A673 (cell line): ENCODE measurements around the gene C20orf173.

Experiments
- EZH2 ChIP-seq: fragments of 200-600 bp; sonication (generic); IDR thresholded peaks from 2 replicates; pipeline ENCODE4 v1.6.1; 2017; ENCODE audit warnings: borderline replicate concordance, low read depth, mild to moderate bottlenecking, mixed read lengths, antibody characterized with exemption, low read length; ENCODE audit not compliant: poor library complexity, severe bottlenecking
- TF ChIP-seq, protein P1 (sequence below): fragments of 300-800, 200-600 bp; sonication (generic); conservative IDR thresholded peaks from 2 replicates; pipeline ENCODE4 v1.5.1; 2017; ENCODE audit warnings: low read depth, mild to moderate bottlenecking, antibody characterized with exemption, low read length, moderate library complexity, mixed read lengths

DNA sequence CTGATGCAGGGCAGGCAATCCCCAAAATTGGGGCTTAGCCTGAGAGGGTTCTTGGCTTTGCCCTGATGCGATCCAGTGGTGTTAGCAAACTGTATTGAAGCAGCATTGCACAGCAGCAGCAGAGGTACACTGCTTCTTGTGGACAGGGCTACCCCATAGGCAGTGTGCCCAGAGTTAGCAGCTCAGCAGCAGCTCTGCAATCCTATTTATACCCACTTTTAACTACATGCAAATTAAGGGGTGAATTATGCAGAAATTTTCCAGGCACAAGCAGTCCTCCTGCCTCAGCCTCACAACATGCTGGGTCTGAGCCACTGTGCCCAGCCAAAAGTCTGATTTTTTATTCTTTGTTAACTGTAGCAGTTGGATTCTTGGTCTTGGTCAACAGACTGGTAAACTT is 3.8 kb downstream of the C20orf173 start:
- TF ChIP-seq, protein P1, sequence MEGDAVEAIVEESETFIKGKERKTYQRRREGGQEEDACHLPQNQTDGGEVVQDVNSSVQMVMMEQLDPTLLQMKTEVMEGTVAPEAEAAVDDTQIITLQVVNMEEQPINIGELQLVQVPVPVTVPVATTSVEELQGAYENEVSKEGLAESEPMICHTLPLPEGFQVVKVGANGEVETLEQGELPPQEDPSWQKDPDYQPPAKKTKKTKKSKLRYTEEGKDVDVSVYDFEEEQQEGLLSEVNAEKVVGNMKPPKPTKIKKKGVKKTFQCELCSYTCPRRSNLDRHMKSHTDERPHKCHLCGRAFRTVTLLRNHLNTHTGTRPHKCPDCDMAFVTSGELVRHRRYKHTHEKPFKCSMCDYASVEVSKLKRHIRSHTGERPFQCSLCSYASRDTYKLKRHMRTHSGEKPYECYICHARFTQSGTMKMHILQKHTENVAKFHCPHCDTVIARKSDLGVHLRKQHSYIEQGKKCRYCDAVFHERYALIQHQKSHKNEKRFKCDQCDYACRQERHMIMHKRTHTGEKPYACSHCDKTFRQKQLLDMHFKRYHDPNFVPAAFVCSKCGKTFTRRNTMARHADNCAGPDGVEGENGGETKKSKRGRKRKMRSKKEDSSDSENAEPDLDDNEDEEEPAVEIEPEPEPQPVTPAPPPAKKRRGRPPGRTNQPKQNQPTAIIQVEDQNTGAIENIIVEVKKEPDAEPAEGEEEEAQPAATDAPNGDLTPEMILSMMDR, result no peak
- no peak for TF ChIP-seq EZH2
